Right ventricle myocardium superior (tissue), 1 donor: ENCODE results near the gene SLITRK2. TPM values are rescaled to one million over a fixed set of nuclear protein-coding genes. Genes with fewer than 3 reads are reported as not detected.

Source experiments
- ATAC-seq: fragments of 200-7000 bp; cut with Tn5 transposase; one replicate; pipeline ENCODE4 v1.9.1; 2020; ENCODE audit warnings: mild to moderate bottlenecking; ENCODE audit not compliant: poor library complexity
- DNase-seq: peaks from one replicate; pipeline ENCODE4 v3.0.0-alpha.2; 2020
- intact Hi-C: fragments of 100-400 bp; cut with DNase I; formaldehyde crosslinking; loops from one replicate; pipeline ENCODE4 v1.11.2; 2022
- total RNA-seq: library from RNA; stranded (reverse); fragmentation: NEBNext Ultra II Directional; extraction: Animal tissue kit (Norgen Biotek cat#: 25700); gene quantifications from one replicate; pipeline ENCODE4 v1.2.1, GENCODE V29; 2021
- donor health status: DM: no; HTN: yes; CAD: no; lungs with severe emphysema.

SLITRK2 gene
- total RNA-seq, 1 donor from 2014 or later: 0.27 TPM

- DNase-seq (no peak), ATAC-seq (no peak)
- intact Hi-C loops: no loop called here
Measured at GRCh38 chrX:145844886-145845285, 27.3 kb downstream of the SLITRK2 start.

- ATAC-seq (no peak), DNase-seq (no peak)
- intact Hi-C loops: no loop called here
Measured at GRCh38 chrX:145848448-145848847, 30.8 kb downstream of the SLITRK2 start.

GRCh38 chrX:145848857-145849256 lies 31.2 kb downstream of the SLITRK2 start:
- ATAC-seq: no peak
- intact Hi-C loops: no loop called here
- no peak for DNase-seq

- intact Hi-C loops: no loop called here
- ATAC-seq (no peak), DNase-seq (no peak)
Measured at GRCh38 chrX:145853181-145853580, 35.6 kb downstream of the SLITRK2 start.

GRCh38 chrX:145856181-145856580 lies 38.6 kb downstream of the SLITRK2 start:
- ATAC-seq (no peak), DNase-seq (no peak)
- intact Hi-C loops: no loop called here

- ATAC-seq (no peak), DNase-seq (no peak)
- intact Hi-C loops: no loop called here
Measured at GRCh38 chrX:145861818-145862217, 44.2 kb downstream of the SLITRK2 start.

GRCh38 chrX:145865082-145865481 lies 47.5 kb downstream of the SLITRK2 start:
- intact Hi-C loops: no loop called here
- DNase-seq: no peak
- no peak for ATAC-seq
